ENCODE results near the gene PIGX. TPM values are rescaled to one million over a fixed set of nuclear protein-coding genes. Genes with fewer than 3 reads are reported as not detected.
A peak's percentile ranks its signal among the peaks of the same experiment; 100 is the strongest.
"Not testable (repeated sequence)": the region's sequence is repeated elsewhere in the genome, so short reads cannot be mapped to it uniquely, and the experiment has no call there.

The PIGX gene
- total RNA-seq, 1 donor from 2014 or later: 26.6 TPM

DNA sequence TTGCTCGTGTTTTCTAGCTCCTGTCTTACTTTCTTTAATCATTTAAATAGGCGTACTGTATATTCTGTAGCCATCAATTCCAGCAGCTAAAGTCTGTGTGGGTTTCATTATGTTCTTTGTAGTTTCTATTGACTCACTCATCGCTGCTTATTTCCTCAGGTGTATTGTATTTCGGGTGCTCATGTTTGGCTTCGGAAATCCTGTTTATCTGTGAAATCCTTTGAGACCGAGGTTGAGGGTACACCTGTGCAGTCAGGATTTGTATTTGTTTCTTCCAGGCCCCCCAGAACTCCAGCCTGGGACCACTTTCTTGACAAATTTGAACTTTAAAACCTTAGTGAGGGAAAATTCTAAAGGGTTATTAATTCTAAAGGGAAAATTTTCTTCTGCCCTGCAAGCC, 25.5 kb downstream of the PIGX start:
- H3K27ac Mint-ChIP-seq (ENCODE audit: unreplicated experiment): no peak overlapping the region
- TF ChIP-seq, protein P1, sequence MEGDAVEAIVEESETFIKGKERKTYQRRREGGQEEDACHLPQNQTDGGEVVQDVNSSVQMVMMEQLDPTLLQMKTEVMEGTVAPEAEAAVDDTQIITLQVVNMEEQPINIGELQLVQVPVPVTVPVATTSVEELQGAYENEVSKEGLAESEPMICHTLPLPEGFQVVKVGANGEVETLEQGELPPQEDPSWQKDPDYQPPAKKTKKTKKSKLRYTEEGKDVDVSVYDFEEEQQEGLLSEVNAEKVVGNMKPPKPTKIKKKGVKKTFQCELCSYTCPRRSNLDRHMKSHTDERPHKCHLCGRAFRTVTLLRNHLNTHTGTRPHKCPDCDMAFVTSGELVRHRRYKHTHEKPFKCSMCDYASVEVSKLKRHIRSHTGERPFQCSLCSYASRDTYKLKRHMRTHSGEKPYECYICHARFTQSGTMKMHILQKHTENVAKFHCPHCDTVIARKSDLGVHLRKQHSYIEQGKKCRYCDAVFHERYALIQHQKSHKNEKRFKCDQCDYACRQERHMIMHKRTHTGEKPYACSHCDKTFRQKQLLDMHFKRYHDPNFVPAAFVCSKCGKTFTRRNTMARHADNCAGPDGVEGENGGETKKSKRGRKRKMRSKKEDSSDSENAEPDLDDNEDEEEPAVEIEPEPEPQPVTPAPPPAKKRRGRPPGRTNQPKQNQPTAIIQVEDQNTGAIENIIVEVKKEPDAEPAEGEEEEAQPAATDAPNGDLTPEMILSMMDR (IDR thresholded peaks at IDR 0.05): no peak
- H3K9me3 Mint-ChIP-seq (ENCODE audit: unreplicated experiment): peaks cover 4% of the 10 kb centered on the region
- no peak for DNase-seq (ENCODE audit: extremely low spot score, unreplicated experiment)
- H3K27me3 Mint-ChIP-seq (ENCODE audit: unreplicated experiment): no peaks in the 10 kb centered on the region
- peaks cover 14% of the 10 kb centered on the region for H3K36me3 Mint-ChIP-seq (ENCODE audit: unreplicated experiment)
- H3K4me1 Mint-ChIP-seq (ENCODE audit: unreplicated experiment): peaks cover 11% of the 10 kb centered on the region
- H3K4me3 Mint-ChIP-seq (ENCODE audit: unreplicated experiment): no peak overlapping the region

DNA sequence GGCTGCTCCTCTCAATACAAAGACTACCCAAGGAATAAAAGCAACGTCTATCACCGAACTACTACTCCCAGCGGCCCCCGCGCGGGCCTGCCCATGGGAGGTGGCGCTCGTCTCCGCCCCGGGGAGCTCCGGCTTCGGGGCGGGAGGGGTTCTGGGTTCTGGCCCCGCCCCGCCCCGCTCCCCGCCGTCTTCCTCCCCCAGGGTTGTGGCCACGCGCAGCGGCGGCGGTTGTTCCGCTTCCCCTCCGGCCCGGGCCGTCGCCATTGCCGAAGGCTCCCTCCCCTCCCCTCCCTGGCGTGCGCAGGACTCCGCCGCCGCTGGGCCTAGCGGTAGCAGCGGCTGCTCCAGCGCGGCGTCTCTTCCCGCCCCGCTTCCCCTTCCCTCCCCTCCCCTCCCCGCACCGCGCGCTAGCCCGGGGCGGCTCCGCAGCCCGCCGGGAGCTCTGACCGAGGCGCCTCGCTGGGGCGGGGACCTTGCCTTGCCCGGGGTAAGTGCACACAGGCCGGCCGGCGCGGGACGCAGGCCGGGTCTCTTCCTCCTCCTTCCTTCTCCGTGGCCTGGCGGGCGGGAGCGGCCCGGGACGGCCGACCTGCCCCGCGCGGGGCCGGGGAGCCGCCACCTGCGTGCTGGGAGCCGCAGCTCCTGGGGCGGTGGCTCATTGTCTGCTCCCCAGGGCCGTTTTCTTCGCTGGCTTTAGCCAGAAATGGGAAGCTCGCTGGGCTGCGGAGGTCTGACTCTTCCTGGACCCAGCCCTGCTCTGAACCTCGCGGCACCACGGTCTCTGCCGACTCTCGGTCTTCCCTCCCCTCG, 27.7 kb downstream of the PIGX start, which contains the start of gene PAK2:
TSS of gene PAK2 (plus strand) at position 187 of the 810 bp plus-strand sequence. CDS start 42,790 bp downstream, outside the sequence.
- peaks cover 4% of the 10 kb centered on the region for H3K9me3 Mint-ChIP-seq (ENCODE audit: unreplicated experiment)
- DNase-seq (ENCODE audit: extremely low spot score, unreplicated experiment): peak; percentile 94
- H3K36me3 Mint-ChIP-seq (ENCODE audit: unreplicated experiment): peaks cover 9% of the 10 kb centered on the region
- peak within 1 kb of the TSS; percentile 99 for H3K27ac Mint-ChIP-seq (ENCODE audit: unreplicated experiment)
- H3K4me1 Mint-ChIP-seq (ENCODE audit: unreplicated experiment): peaks cover 20% of the 10 kb centered on the region
- peak within 1 kb of the TSS; percentile 100 for H3K4me3 Mint-ChIP-seq (ENCODE audit: unreplicated experiment)
- no peaks in the 10 kb centered on the region for H3K27me3 Mint-ChIP-seq (ENCODE audit: unreplicated experiment)
- TF ChIP-seq, protein P1 (IDR thresholded peaks at IDR 0.05): peak; percentile 22

DNA sequence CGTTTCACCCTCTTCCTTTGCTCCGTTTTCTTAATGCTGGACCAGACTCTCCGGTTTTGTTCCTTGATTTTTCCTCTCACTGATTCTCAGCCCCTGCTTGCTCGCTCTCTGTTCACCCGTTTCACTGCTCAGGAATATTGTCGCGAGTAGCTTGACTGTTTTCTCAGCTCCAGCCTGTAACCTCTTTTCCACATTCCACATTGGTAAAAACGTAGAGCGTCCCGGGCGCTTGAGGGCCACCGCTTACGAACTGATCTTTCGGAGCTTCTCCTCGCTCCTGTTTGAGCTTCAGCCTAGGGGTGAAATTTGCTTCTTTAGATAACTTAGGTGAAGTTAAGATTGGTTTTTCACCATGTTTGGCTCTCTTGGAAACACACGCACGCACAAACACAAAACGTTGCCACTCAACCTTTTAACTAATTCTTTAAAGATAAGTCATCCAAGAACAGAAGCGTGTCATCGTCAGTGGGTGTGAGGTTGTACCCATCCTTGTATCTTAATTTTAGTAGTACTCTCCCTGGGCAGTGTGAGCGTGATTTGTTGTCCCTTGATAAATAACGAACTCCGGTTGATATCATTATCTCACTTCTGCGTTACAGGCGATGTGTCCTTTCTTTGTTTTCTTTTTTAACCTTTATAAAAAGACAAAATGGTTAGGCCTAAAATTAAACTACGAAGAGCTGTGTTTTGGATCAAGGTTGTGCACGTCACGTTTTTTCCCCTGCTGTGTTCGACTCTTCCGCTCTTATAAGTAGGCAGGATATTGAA, 28.5 kb downstream of the PIGX start:
- TF ChIP-seq, protein P1 (IDR thresholded peaks at IDR 0.05): no peak
- Mint-ChIP-seq H3K36me3 (ENCODE audit: unreplicated experiment) (peaks cover 9% of the 10 kb centered on the region), H3K27ac (ENCODE audit: unreplicated experiment) (peak overlapping the region; percentile 99), H3K4me3 (ENCODE audit: unreplicated experiment) (peak overlapping the region; percentile 100), H3K27me3 (ENCODE audit: unreplicated experiment) (no peaks in the 10 kb centered on the region), H3K9me3 (ENCODE audit: unreplicated experiment) (peaks cover 4% of the 10 kb centered on the region), H3K4me1 (ENCODE audit: unreplicated experiment) (peaks cover 20% of the 10 kb centered on the region)
- DNase-seq (ENCODE audit: extremely low spot score, unreplicated experiment): no peak

DNA sequence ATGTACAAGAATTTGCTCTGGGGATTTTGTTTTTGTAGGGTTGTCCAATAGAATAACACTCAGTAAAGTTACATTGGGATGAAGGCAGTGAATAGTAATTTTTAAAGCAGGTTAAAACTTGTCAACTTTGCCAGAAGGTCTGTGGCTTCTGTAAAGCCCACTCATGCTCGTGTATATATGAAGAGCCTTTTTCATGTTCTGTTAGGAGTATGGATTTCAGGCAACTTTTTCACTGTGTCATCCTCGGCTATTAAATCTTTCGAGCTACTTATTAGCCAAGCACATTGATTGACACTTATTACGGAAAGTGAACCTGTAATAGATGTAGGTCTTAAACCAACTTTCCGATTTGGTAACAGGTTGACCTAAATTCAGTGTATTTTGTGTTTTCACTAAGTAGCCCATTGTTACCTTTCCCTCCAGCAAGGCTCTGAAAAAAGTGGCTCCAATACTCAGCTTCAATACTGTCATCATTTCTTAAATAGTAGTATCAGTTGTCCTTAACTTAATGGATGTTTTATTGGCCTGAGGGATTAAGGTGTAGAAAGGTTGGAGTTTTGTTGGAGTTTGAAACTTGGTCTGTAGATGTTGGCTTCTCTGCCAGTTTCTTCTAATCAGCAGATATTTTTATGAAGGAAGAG, 29.2 kb downstream of the PIGX start:
- TF ChIP-seq, protein P1 (IDR thresholded peaks at IDR 0.05): no peak
- no peak for DNase-seq (ENCODE audit: extremely low spot score, unreplicated experiment)
- H3K4me3 Mint-ChIP-seq (ENCODE audit: unreplicated experiment): peak overlapping the region; percentile 100
- H3K27me3 Mint-ChIP-seq (ENCODE audit: unreplicated experiment): no peaks in the 10 kb centered on the region
- H3K4me1 Mint-ChIP-seq (ENCODE audit: unreplicated experiment): peaks cover 20% of the 10 kb centered on the region
- peak overlapping the region; percentile 99 for H3K27ac Mint-ChIP-seq (ENCODE audit: unreplicated experiment)
- peaks cover 4% of the 10 kb centered on the region for H3K9me3 Mint-ChIP-seq (ENCODE audit: unreplicated experiment)
- H3K36me3 Mint-ChIP-seq (ENCODE audit: unreplicated experiment): peaks cover 9% of the 10 kb centered on the region

DNA sequence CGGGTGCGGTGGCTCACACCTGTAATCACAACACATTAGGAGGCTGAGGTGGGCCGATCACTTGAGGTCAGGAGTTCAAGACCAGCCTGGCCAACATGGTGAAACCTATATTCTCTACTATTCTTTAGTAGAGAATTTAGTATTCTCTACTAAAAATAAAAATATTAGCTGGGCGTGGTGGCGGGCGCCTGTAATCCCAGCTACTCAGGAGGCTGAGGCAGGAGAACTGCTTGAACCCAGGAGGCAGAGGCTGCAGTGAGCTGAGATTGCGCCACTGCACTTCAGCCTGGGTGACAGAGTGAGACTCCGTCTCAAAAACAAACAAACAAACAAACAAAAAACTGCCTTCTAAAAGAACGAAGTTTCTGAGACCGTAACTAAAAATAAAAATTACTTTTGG, 31.4 kb downstream of the PIGX start:
- H3K4me1 Mint-ChIP-seq (ENCODE audit: unreplicated experiment): peaks cover 20% of the 10 kb centered on the region
- H3K27ac Mint-ChIP-seq (ENCODE audit: unreplicated experiment); H3K36me3 Mint-ChIP-seq (ENCODE audit: unreplicated experiment); H3K4me3 Mint-ChIP-seq (ENCODE audit: unreplicated experiment); H3K27me3 Mint-ChIP-seq (ENCODE audit: unreplicated experiment); DNase-seq (ENCODE audit: extremely low spot score, unreplicated experiment); H3K9me3 Mint-ChIP-seq (ENCODE audit: unreplicated experiment): not testable (repeated sequence)
